Right hindlimb (tissue), 1 donor: ENCODE measurements around the gene MRPL11.
A peak's percentile ranks its signal among the peaks of the same experiment; 100 is the strongest.

Experiments
- DNase-seq: peaks from one replicate; pipeline ENCODE4 v3.0.0-alpha.2; 2018

The MRPL11 gene

DNA sequence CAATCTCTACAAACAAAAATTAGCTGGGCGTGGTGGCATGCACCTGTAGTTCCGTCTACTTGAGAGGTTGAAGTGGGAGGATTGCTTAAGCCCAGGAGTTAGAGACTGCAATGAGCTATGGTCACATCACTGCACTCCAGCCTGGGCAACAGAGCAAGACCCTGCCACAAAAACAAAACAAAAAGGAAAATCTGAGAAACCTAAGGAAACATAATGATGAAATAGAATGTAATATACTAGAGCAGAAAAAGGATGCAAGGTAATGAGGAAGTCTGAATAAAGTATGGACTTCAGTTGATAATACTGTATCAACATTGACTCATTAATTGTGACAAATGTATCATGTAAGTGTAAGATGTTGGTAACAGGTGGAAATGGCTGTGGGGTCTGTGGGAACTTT, 9.7 kb downstream of the MRPL11 start:
- no peak for DNase-seq

DNA sequence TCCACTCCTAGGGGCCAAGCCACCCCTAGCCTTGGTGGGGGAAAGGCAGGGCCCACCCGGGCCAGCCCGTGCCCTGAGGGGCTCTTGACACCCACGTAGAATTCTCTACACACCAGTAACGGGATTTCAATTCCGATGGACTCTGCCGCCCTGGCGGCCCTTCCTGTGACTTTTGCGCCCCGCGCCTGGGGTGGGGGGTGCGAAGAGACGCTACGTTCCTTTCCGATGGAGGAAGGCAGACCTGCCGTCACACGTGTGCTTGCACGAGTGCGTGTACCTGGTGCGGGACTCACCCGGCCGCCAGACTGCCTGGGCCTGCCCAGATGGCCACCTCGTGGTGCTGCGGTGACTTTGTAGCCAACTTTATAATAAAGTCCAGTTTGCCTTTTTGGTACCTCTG, 12.3 kb downstream of the MRPL11 start:
- DNase-seq: no peak

DNA sequence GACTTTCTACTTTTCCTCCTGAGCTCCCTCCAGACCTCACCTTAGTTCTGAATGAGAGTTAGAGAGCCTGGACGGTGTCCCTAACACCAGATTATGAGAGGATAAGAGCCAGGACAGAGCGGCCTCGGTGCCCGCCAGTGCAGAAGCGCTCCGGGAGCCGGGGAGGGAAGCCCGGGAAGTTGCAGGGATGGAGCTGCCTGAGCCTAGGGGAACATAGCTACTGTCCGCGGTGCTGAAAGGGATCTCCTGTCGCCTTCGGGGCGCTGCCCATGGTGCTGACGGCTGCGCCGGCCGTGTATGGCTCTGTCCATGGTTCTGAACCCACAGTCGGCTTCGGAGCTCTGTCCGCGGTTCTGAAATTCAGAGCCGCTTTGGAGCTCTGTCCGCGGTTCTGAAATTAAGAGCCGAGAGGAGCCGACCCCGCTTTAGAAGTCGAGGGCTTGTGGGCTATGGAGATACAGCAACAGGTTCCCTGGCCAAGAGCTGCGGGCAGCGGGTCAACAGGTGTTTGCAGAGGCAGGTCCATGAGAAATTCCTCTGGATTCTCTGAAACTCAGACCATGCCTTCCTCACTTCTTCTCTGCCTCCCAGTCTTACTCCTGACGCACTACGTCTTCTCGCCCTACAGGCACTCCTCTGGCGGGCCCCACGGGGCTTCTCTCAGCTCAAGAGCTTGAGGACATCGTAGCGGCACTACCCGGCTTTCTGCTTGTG, 17.0 kb downstream of the MRPL11 start:
- DNase-seq: peak; percentile 91

GRCh38 chr11:66420671-66421476, 17.8 kb downstream of the MRPL11 start, which contains the start of gene NPAS4:
NPAS4 (plus strand) TSS chr11:66421035; CDS start chr11:66421180, 145 bp downstream.
- DNase-seq: no peak

- no peak for DNase-seq
Observed at GRCh38 chr11:66419825-66420224, 18.8 kb downstream of the MRPL11 start.

- no peak for DNase-seq
Observed at GRCh38 chr11:66418986-66419308, 19.7 kb downstream of the MRPL11 start.

DNA sequence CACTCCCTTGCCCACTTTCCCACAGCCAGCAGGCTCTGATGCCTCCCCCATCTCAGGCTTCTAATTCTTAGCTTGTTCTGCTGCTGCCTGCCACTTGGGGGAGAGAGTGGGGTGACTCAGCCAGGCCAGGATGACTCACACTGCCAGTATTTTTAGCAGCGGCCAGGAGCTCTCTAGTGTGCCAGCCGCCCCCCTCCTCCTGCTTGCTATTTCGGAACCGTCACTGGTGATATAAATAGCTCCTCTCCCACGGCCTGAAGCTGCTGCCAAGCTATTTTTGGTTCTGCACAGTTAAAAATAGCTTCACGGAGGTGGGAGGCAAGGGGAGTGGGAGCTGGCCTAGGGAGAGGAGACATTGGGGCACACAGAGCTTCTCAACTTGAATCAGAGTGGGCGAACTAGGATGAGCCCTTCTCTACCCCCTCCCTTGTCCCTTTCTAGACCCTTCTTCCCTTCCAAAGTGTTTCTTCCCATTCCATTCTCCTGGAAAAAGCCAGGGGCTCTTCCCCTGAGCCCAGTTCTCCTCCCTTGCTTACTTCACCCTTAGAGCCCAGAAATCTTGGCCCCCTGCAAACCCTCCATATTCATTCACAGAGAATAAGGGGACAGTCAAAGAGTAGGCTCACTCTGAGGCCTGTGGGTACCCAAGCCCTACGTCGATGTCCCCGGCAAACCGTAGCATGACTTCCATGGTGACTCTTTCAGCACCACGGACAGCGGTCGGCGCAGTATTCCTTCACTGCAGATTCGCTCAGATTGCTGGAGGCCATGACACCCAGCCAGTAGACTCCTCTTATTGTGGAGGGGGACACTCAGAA, 20.3 kb downstream of the MRPL11 start:
- DNase-seq: peak; percentile 75

GRCh38 chr11:66417000-66417399, 21.6 kb downstream of the MRPL11 start:
- no peak for DNase-seq

DNA sequence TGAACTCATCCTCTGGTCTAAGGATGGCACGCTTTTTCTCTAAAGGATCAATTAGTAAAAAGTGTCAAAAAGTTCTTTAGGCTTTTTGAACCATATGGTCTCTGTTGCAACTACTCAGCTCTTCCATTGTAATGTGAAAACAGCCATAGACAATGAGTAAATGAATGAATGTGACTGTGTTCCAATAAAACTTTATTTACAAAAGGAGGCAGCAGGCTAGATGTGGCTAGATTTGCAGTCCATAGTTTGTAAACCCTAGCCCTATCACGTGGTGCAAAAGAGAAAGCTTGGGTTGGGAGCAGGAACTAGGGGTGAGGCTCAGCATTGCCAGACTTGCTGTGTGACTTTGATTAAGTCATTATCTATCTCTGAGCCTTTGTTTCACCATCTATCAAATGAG, 23.2 kb downstream of the MRPL11 start:
- DNase-seq: no peak

DNA sequence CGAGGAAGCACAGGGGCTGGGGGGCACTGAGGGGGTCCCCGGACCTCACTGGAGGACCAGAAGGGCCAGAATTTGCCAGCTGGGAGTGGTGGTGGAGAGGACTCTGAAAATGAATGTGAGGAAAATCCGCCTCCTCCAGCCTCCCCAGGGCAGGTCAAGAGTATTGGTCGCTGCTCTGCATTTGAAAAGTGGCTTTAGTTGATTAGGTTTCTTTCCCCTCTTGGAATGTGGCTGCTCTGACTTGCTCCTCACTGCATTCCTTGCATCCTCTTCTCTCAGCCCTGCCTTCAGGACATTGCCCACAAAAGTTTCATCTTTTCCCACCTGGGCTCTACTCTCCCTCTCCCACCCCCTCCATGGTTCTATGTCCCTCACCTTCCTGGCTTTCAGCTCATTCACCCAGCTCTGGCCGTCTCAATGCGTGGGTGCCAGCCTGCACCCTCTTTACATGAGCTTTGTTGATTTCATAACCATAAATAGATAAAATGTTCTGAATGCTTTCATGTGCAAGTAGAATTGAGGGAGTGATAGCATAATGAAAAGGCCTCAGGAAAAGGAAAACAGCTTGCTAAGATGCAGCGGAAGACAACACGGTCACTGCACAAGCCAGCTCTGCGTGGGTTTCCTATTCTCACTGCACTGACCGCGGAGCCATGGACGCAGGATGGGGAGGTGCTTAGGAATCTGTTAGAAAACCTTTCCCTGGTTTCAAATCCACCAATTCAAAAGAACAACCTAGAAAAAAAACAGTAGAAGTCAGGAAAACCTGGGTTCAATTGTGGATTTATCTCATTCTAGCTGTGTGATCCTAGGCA, 24.3 kb downstream of the MRPL11 start:
- no peak for DNase-seq

- DNase-seq: no peak
Observed at GRCh38 chr11:66413167-66413566, 25.5 kb downstream of the MRPL11 start.

- no peak for DNase-seq
Observed at GRCh38 chr11:66412110-66412509, 26.5 kb downstream of the MRPL11 start.

GRCh38 chr11:66411323-66411722, 27.3 kb downstream of the MRPL11 start:
- no peak for DNase-seq

GRCh38 chr11:66410191-66410590, 28.5 kb downstream of the MRPL11 start:
- no peak for DNase-seq

- DNase-seq: no peak
Observed at GRCh38 chr11:66409226-66409625, 29.4 kb downstream of the MRPL11 start.

DNA sequence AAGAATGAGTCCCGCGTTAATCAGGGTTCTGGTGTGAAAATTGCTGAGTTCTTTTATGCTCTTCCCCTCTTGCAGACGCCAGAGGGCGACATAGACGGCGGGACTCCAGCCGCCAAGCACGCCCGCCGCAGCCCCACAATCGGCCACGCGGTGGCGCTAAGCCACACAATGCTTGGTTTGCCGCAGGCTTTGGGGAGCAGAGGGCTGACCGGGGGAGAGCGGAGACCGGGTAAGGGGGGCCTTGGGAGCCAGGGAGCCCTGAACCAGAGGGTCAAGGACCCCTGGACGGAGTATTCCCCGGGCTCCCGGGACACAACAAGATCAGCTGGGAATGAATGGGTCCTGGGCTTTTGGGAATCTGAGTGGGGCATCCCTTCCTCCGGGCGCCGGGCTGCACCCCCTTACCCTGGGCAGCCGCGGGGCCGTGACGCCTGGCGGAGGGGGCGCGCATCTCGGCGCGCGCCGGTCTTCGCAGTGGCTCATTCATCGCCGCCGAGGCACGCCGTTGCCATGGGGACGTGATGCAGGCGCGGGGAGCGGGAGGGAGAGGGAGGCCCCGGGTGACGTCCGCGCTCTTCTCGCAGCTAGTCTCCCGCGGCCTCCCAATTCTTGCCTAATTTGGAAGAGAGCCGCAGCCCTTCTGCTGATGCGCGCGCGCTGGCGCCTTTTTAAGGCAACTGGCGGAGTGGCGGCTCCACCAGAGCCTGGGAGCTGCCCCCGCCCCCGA, 30.0 kb downstream of the MRPL11 start:
- DNase-seq: peak; percentile 93

- DNase-seq: no peak
Observed at GRCh38 chr11:66407651-66408050, 31.0 kb downstream of the MRPL11 start.

DNA sequence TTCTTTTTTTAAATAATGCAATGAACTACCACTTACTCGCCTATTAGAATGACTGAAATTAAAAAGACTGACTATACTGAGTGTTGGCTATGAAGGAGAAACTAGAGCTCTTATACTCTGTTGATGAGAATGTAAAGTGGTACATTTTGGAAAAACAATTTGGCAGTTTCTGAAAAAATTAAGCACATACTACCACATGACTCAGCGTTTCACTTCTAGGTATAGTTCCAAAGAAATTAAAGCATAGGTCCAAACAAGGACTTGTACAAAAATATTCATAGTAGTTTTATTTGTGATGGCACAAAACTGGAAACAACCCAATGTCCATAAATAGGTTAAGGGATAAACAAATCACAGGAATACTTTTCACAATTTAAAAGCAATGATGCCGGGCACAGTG, 44.7 kb downstream of the MRPL11 start:
- DNase-seq: no peak

DNA sequence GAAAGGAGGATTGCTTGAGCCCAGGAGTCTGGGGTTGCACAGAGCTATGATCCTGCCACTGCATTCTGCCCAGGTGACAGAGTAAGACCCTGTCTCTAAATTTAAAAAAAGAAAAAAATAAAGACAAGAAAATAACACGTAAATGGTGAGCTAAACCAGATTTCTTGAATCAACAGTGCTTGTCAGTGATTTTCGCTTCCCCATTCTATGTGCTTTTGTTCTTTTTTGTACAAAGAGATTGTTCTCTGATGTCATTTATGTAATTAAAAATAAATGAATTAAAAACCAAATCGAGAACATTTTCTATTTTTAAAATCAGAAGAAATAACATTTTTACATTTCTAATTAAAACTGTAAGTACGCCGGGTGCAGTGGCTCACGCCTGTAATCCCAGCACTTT, 47.3 kb downstream of the MRPL11 start:
- DNase-seq: no peak

- no peak for DNase-seq
Observed at GRCh38 chr11:66388780-66389386, 49.8 kb downstream of the MRPL11 start.
